Measurements from ENCODE around the gene RXRA.

DNA sequence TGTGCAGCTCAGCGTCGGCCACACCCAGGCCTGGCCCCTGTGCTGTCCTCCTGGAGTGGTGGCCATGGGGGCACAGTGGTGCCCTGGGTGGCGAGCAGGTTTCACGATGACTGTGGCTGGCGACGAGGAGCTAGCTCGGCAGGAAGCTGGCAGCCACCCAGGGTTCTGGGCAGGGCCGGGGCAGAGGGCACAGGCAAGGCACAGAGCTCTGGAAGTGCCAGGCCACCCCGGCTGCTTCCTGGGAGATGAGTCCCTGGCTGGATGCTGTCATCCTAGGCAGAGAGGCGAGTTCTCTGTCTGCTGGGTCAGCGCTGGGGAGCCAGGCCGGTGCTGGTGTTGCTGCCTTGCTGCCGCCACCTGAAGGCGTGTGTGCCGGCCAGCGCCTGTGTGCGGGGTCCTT lies 51.7 kb downstream of the RXRA start:
- TF ChIP-seq, protein P1, sequence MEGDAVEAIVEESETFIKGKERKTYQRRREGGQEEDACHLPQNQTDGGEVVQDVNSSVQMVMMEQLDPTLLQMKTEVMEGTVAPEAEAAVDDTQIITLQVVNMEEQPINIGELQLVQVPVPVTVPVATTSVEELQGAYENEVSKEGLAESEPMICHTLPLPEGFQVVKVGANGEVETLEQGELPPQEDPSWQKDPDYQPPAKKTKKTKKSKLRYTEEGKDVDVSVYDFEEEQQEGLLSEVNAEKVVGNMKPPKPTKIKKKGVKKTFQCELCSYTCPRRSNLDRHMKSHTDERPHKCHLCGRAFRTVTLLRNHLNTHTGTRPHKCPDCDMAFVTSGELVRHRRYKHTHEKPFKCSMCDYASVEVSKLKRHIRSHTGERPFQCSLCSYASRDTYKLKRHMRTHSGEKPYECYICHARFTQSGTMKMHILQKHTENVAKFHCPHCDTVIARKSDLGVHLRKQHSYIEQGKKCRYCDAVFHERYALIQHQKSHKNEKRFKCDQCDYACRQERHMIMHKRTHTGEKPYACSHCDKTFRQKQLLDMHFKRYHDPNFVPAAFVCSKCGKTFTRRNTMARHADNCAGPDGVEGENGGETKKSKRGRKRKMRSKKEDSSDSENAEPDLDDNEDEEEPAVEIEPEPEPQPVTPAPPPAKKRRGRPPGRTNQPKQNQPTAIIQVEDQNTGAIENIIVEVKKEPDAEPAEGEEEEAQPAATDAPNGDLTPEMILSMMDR (IDR thresholded peaks at IDR 0.05; ENCODE audit: low read length) = no peak
- no peak for TF ChIP-seq EZH2 (IDR thresholded peaks at IDR 0.05; ENCODE audit: borderline replicate concordance, low read length)
